Adrenal gland (tissue), 12 donors: Measurements from ENCODE around the gene TMEM109. TPM values are rescaled to one million over a fixed set of nuclear protein-coding genes. Genes with fewer than 3 reads are reported as not detected.
A peak's percentile ranks its signal among the peaks of the same experiment; 100 is the strongest.

Source experiments
- DNase-seq, 7 donors: peaks; one replicate each; pipeline ENCODE4 v3.0.0-alpha.2; 2019 to 2020
- H3K27ac ChIP-seq, 5 donors: fragments of 200-600 bp; sonication (generic) in 4 of 5; 1 replicate in 3 of 5; 2 replicates in 2 of 5; pipeline versions ENCODE4 v1.5.1 to v1.8.0; 2016 to 2020; ENCODE audit warnings: mild to moderate bottlenecking in 1 of 5
- H3K27me3 ChIP-seq: fragments of 200-600 bp; 2 replicates; pipeline ENCODE4 v1.8.0; 2021
- H3K36me3 ChIP-seq, 2 donors: fragments of 200-600 bp; replicated peaks in 1 of 2; 1 replicate in 1 of 2; 2 replicates in 1 of 2; pipeline versions ENCODE4 v1.5.1 to v1.8.0; 2018 to 2022
- H3K4me1 ChIP-seq, 2 donors: fragments of 200-600 bp; replicated peaks in 1 of 2; 1 replicate in 1 of 2; 2 replicates in 1 of 2; pipeline versions ENCODE4 v1.5.1 to v1.8.0; 2018 to 2021
- H3K4me3 ChIP-seq, 4 donors: fragments of 200-600 bp; sonication (generic) in 3 of 4; one replicate each; pipeline ENCODE4 v1.5.1; 2016 to 2018
- H3K9me3 ChIP-seq, 3 donors: fragments of 200-600 bp; sonication (generic) in 1 of 3; replicated peaks in 1 of 3; 1 replicate in 2 of 3; 2 replicates in 1 of 3; pipeline versions ENCODE4 v1.5.1 to v1.8.0; 2016 to 2021
- CTCF ChIP-seq, 6 experiments: fragments of 450-650 bp in 4 of 6; fragments of 200-600 bp in 2 of 6; sonication (generic) in 1 of 6; IDR thresholded peaks; 1 replicate in 5 of 6; 2 replicates in 1 of 6; pipeline versions ENCODE4 v1.5.1 to v1.8.0; 2016 to 2021; ENCODE audit warnings: antibody characterized with exemption in 6 of 6, mild to moderate bottlenecking in 2 of 6, moderate library complexity in 1 of 6
- POLR2A ChIP-seq, 2 donors: fragments of 450-650 bp; IDR thresholded peaks; one replicate each; pipeline ENCODE4 v1.6.1; 2017; ENCODE audit warnings: antibody characterized with exemption in 2 of 2, mild to moderate bottlenecking in 2 of 2, moderate library complexity in 1 of 2
- WGBS, 4 donors: extraction: QIAGEN DNeasy Blood & Tissue Kit in 2 of 4; methylation state at CpG; one replicate each; pipeline versions ENCODE4 v1.1.5 to v1.1.7; 2013 to 2017; 5-methylcytosine and 5-hydroxymethylcytosine counted together
- intact Hi-C, 2 donors: fragments of 100-400 bp; cut with DNase I; formaldehyde crosslinking; loops; one replicate each; pipeline versions ENCODE4 v1.14.1 to v1.15.0; 2022 to 2023
- polyA plus RNA-seq, 3 donors: library from polyadenylated mRNA; stranded (reverse); fragments of 200-250 nt in 2 of 3; fragments of 350-450 nt in 1 of 3; fragmentation: Illumina TruSeq in 1 of 3; extraction: RNeasy Lipid Tissue Mini Kit (QIAGEN cat#74804) in 1 of 3; gene quantifications; one replicate each; pipeline ENCODE4 v1.2.3, GENCODE V29; 2013 to 2014
- total RNA-seq, 9 donors: library from RNA; depleted of rRNA in 4 of 9; stranded (reverse); fragments of >200 nt in 4 of 9; fragments of 120-200 nt in 1 of 9; fragmentation: NEBNext Ultra II Directional in 1 of 9; extraction: Animal tissue kit (Norgen Biotek cat#: 25700) in 1 of 9; gene quantifications; one replicate each; pipeline versions ENCODE4 v1.1.0 to v1.2.4, GENCODE V29; 2013 to 2023
- donor health status: healthy with polysubstance abuse.
- donor health status: Bipolar disorder and iron deficiency.
- donor health status: DM: yes; HTN: yes; CAD: no.
- donor health status: DM: no; HTN: no; CAD: no.
- donor health status: DM: no; HTN: no; CAD: no.
- donor health status: DM: yes; HTN: yes; CAD: no.

The TMEM109 gene
- total and polyA plus RNA-seq, 12 donors: 29.3 to 115 (median 84.8) TPM

GRCh38 chr11:60941371-60942119, 27.6 kb downstream of the TMEM109 start:
- Histone ChIP-seq H3K36me3 (peaks cover 0 to 11% of the 10 kb centered on the region in 2 donors), H3K27ac (no peak overlapping the region), H3K4me3 (no peak overlapping the region), H3K4me1 (no peaks in the 10 kb centered on the region), H3K27me3 (no peaks in the 10 kb centered on the region), H3K9me3 (no peaks in the 10 kb centered on the region)
- TF ChIP-seq CTCF (IDR thresholded peaks at IDR 0.05) (no peak), POLR2A (IDR thresholded peaks at IDR 0.05) (no peak)
- intact Hi-C loops: no loop called here
- DNase-seq: no peak
- WGBS, 4 donors: 79 to 86% (median 82%) methylated on average over 6 of the region's 6 CpGs

GRCh38 chr11:60942219-60942618, 28.3 kb downstream of the TMEM109 start:
- Histone ChIP-seq H3K27me3 (no peaks in the 10 kb centered on the region), H3K36me3 (peaks cover 0 to 11% of the 10 kb centered on the region in 2 donors), H3K4me3 (no peak overlapping the region), H3K9me3 (no peaks in the 10 kb centered on the region), H3K27ac (no peak overlapping the region), H3K4me1 (no peaks in the 10 kb centered on the region)
- no peak for DNase-seq
- intact Hi-C loops: no loop called here
- no peak for TF ChIP-seq CTCF (IDR thresholded peaks at IDR 0.05)
- no peak for TF ChIP-seq POLR2A (IDR thresholded peaks at IDR 0.05)
- 79 to 100% (median 94%) methylated on average over 2 to 4 of the region's 4 CpGs for WGBS, 4 donors

- no peaks in the 10 kb centered on the region for H3K4me1 ChIP-seq
- H3K27ac ChIP-seq: no peak overlapping the region
- H3K36me3 ChIP-seq: peaks cover 0 to 11% of the 10 kb centered on the region in 2 donors
- no peaks in the 10 kb centered on the region for H3K27me3 ChIP-seq
- H3K4me3 ChIP-seq: no peak overlapping the region
- no peaks in the 10 kb centered on the region for H3K9me3 ChIP-seq
- intact Hi-C loops: no loop called here
- TF ChIP-seq POLR2A (IDR thresholded peaks at IDR 0.05) (no peak), CTCF (IDR thresholded peaks at IDR 0.05) (no peak)
- DNase-seq: peak in 1 of 7 donors; percentile 48
- WGBS, 4 donors: 55 to 61% (median 60%) methylated on average over 5 to 9 of the region's 9 CpGs
Observed at GRCh38 chr11:60942970-60943565, 29.1 kb downstream of the TMEM109 start.

GRCh38 chr11:60944490-60945294, 30.7 kb downstream of the TMEM109 start:
- no peak overlapping the region for H3K4me3 ChIP-seq
- H3K36me3 ChIP-seq: peaks cover 0 to 11% of the 10 kb centered on the region in 2 donors
- no peak overlapping the region for H3K27ac ChIP-seq
- intact Hi-C loops: no loop called here
- no peaks in the 10 kb centered on the region for H3K4me1 ChIP-seq
- TF ChIP-seq CTCF (IDR thresholded peaks at IDR 0.05) (peak in 3 of 6 experiments; percentile 12 to 23 (median 18)), POLR2A (IDR thresholded peaks at IDR 0.05) (no peak)
- no peaks in the 10 kb centered on the region for H3K9me3 ChIP-seq
- WGBS, 4 donors: 76 to 84% (median 79%) methylated on average over 8 to 11 of the region's 11 CpGs
- DNase-seq: no peak
- no peaks in the 10 kb centered on the region for H3K27me3 ChIP-seq
